IPS-11a (cell line): ENCODE data around the gene ATP5PD.
"Not testable (repeated sequence)": the region's sequence is repeated elsewhere in the genome, so short reads cannot be mapped to it uniquely, and the experiment has no call there.

ENCODE experiments used
- H3K4me3 ChIP-seq: one replicate; pipeline ENCODE4 v1.5.1; 2013; ENCODE audit warnings: low read depth, low read length, control low read depth

The ATP5PD gene

GRCh38 chr17:75077496-75078283 is 30.9 kb upstream of the ATP5PD start:
- no peak overlapping the region for H3K4me3 ChIP-seq

- no peak overlapping the region for H3K4me3 ChIP-seq
Observed at GRCh38 chr17:75077072-75077495, 30.3 kb upstream of the ATP5PD start.

DNA sequence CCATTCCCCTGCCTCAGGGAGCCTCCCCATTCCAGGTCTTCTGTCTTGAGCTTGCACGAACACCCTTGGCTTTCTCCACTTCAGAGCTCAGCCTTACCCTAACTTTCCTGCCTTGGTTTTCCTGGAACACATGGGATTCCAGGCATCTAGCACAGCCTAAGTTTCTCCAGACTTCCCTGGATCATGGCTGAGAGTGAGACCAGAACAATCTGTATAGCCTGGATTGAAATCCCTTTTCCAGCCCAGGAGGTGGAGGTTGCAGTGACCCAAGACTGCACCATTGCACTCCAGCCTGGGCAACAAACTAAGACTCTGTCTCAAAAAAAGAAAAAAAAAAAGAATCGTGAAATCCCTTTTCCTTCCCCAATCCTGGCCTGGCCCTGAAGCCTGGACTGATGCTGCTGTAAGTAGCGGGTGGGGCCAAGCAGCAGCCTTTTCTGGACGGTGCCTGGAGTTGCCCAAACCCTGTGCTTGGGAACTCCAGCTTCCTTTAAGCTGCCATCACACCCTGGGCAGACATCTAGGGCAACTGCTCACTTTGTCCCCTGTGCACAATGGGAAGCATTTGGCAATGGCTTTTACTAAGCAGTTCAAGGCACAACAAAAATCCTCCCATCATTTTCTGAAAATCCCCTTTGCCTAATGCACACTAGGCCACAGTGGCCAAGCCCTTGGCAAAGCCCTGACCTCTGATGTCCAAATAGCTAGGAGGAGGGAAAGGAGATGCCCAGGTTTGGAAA is 29.0 kb upstream of the ATP5PD start:
- H3K4me3 ChIP-seq = no peak overlapping the region

- H3K4me3 ChIP-seq = no peak overlapping the region
Observed at GRCh38 chr17:75074532-75074931, 27.8 kb upstream of the ATP5PD start.

DNA sequence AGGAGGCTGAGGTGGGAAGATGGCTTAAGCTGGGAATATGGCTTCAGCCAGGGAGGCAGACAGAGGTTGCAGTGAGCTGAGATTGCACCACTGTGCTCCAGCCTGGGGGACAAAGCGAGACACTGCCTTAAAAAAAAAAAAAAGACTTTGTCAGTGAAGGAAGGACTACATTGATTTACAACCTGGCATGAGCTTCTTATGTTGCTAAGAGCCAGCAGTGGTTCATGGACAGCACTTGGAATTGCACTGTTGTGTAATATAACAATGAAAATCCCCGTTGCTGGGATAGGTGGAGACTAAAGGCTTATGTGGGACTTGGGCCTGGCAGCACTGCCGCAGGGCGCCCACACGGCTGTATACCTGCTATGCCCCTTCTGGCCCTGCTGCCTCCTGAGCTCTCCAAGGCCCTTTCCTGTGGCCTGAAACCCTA is 26.9 kb upstream of the ATP5PD start:
- no peak overlapping the region for H3K4me3 ChIP-seq

DNA sequence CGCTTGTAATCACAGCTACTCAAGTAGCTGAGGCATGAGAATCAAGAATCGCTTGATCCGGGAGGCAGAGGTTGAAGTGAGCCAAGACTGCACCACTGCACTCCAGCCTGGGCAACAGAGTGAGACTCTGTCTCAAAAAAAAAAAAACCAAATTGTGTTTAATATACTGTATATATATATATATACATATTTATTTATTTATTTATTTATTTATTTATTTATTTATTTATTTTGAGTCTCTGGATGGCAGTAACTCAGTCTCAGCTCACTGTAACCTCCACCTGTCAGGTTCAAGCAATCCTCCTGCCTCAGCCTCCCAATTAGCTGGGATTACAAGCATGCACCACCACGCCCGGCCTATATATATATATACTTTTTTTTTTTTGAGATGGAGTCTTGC is 26.1 kb upstream of the ATP5PD start:
- not testable (repeated sequence) for H3K4me3 ChIP-seq

- H3K4me3 ChIP-seq = not testable (repeated sequence)
Observed at GRCh38 chr17:75071478-75072271, 24.9 kb upstream of the ATP5PD start.

- H3K4me3 ChIP-seq = no peak overlapping the region
Observed at GRCh38 chr17:75069783-75070182, 23.0 kb upstream of the ATP5PD start.

GRCh38 chr17:75068750-75069149 is 22.0 kb upstream of the ATP5PD start:
- H3K4me3 ChIP-seq = no peak overlapping the region

DNA sequence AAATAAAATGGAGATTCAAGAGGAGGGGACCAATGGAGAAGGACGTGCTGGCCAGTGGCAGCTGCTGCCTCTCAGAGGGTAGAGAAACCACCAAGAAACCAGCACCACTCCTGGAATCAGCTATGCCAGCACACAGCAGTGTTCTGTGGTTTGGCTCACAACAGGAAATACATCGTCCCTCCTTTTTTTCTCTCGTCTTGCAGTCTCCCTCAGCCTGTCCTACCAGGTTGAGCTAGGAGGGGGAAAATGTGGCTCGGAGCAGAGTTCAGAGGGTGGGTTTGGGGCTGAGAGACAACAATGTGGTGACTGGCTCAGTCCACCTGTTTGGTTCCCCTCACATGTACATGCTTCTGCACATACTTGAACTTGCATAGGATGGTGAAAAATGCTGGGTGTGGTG is 21.1 kb upstream of the ATP5PD start:
- no peak overlapping the region for H3K4me3 ChIP-seq

- no peak overlapping the region for H3K4me3 ChIP-seq
Observed at GRCh38 chr17:75065562-75066151, 18.9 kb upstream of the ATP5PD start.

GRCh38 chr17:75064867-75065561 is 18.2 kb upstream of the ATP5PD start:
- H3K4me3 ChIP-seq = no peak overlapping the region

DNA sequence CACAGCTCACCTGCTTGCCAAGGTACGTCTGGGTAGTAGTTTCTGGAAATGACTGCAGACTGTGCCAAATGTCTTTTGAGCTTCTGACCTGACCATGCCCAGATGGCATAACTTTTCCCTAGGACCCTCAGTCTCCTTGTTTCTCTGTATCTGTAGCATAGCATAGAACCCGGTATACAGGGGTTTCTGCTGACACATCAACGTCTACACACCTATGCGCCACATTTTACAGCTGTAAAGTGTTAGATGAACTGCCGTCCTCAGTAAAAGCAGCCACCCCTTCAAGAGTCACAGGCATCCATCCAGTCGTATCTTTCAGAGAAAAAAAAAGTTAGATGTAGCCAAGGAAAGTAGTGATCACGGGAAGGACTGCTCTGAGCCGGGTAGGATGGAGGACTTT is 17.7 kb upstream of the ATP5PD start:
- no peak overlapping the region for H3K4me3 ChIP-seq

- no peak overlapping the region for H3K4me3 ChIP-seq
Observed at GRCh38 chr17:75064040-75064439, 17.3 kb upstream of the ATP5PD start.

DNA sequence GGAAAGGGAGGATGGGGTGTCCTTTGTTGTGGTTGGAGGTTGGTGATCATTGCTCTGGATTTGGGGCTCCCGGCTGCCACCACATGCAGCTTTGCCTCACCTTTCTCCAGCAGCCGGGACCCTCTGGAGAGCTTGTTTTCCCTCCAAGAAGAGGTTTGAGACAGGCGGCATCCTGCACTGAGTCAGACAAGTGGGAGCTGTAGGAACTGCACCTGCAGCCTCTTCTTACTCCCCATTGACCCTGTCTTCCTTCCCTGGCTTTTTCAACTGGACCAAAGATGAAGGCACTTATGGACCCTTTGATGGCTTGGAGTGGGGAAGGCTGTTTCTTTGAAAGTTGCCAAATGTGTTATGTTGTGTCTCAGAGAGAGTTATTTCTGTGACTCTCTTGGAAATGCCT is 16.9 kb upstream of the ATP5PD start:
- no peak overlapping the region for H3K4me3 ChIP-seq

GRCh38 chr17:75063201-75063600 is 16.4 kb upstream of the ATP5PD start:
- H3K4me3 ChIP-seq = no peak overlapping the region

DNA sequence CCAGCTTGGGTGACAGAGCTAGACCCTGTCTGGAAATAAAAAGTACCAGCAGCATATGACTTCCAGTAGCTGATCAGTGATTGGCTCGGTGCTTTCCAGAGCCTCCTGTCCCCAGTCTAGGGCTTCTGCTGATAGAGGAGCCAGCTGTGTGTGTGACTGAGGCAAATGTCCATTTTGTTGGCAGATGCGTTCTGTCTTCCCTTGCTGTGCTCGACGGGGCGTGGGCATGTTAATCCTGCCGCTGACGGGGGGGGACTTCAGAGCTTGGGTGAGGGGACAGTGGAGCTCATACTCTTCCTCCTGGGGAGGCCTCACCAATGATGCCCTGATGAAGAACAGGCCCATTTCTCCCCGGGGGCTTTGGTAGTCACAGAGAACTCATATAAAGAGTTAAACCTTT is 14.8 kb upstream of the ATP5PD start:
- no peak overlapping the region for H3K4me3 ChIP-seq

GRCh38 chr17:75061055-75061438 is 14.3 kb upstream of the ATP5PD start:
- H3K4me3 ChIP-seq = no peak overlapping the region

GRCh38 chr17:75060434-75061054 is 13.8 kb upstream of the ATP5PD start:
- H3K4me3 ChIP-seq = no peak overlapping the region
